ENCODE measurements around the gene KCNA2.

Gene KCNA2

DNA sequence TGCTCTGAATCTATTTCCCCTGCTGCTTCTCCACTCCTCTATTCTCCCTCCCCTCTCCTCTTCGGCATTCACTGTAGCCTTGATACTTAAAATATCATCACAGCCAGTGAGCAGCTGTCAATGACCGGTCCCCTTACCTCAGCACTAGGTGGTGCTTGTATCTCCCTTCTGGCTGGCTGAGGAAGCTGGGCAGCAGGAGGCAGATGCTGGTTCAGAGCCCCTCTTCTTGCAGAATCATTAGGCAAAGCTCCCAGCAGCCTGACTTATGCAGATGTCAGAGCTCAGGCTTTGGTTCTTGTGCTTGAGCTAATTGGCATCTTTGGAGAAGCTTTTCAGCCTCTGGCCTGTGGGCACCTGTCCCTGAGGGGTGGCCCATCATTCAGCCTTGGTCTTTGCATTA is 31.9 kb upstream of the KCNA2 start:
- Histone ChIP-seq H3F3A (ENCODE audit: control insufficient read depth, insufficient read depth) (no peaks in the 10 kb centered on the region), H3K27ac (ENCODE audit: low read depth, low read length) (no peak overlapping the region), H4K20me1 (ENCODE audit: control insufficient read depth, insufficient read depth, low read depth, low read length) (no peaks in the 10 kb centered on the region), H3K27me3 (ENCODE audit: control insufficient read depth, low read length) (no peaks in the 10 kb centered on the region), H3K4me2 (ENCODE audit: low read length) (no peak overlapping the region), H3K4me3 (ENCODE audit: low read length) (no peak overlapping the region), H3K4me1 (ENCODE audit: control insufficient read depth, low read length) (peaks cover 28% of the 10 kb centered on the region), H3K9me2 (replicated peaks; ENCODE audit: control insufficient read depth, low read length) (no peaks in the 10 kb centered on the region), H3K9me3 (ENCODE audit: control insufficient read depth, insufficient read depth, low read length) (no peaks in the 10 kb centered on the region), H3K79me2 (ENCODE audit: control insufficient read depth, low read length) (no peaks in the 10 kb centered on the region), H3K36me3 (ENCODE audit: control insufficient read depth, low read length) (no peaks in the 10 kb centered on the region)
- no peak for TF ChIP-seq EZH2phosphoT487 (IDR thresholded peaks at IDR 0.05; ENCODE audit: borderline replicate concordance, low read length)
- TF ChIP-seq, protein P1, sequence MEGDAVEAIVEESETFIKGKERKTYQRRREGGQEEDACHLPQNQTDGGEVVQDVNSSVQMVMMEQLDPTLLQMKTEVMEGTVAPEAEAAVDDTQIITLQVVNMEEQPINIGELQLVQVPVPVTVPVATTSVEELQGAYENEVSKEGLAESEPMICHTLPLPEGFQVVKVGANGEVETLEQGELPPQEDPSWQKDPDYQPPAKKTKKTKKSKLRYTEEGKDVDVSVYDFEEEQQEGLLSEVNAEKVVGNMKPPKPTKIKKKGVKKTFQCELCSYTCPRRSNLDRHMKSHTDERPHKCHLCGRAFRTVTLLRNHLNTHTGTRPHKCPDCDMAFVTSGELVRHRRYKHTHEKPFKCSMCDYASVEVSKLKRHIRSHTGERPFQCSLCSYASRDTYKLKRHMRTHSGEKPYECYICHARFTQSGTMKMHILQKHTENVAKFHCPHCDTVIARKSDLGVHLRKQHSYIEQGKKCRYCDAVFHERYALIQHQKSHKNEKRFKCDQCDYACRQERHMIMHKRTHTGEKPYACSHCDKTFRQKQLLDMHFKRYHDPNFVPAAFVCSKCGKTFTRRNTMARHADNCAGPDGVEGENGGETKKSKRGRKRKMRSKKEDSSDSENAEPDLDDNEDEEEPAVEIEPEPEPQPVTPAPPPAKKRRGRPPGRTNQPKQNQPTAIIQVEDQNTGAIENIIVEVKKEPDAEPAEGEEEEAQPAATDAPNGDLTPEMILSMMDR (IDR thresholded peaks at IDR 0.05; ENCODE audit: low read depth, low read length, poor library complexity, severe bottlenecking), result no peak

DNA sequence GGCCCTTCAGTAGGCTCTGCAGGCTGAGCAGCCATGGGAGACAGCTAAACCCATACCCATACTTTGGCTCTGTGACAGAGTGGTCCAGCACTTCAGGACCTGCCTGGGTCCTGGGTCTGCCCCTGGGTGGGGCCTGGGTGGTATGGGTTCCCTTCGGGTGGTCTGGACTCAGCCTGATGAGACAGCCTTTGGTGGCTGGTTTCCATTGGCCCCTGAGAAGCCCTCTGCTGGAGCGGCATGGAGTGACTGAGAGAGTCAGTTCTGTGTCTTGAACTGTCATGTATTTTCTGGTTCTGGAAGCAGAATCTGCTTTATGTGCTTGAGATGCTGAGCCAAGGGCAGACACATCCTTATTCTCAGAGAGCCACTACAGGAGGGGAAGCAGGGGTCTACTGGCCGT is 31.3 kb upstream of the KCNA2 start:
- H3K27ac ChIP-seq (ENCODE audit: low read depth, low read length), result no peak overlapping the region
- no peaks in the 10 kb centered on the region for H4K20me1 ChIP-seq (ENCODE audit: control insufficient read depth, insufficient read depth, low read depth, low read length)
- H3F3A ChIP-seq (ENCODE audit: control insufficient read depth, insufficient read depth), result no peaks in the 10 kb centered on the region
- TF ChIP-seq, protein P1 (IDR thresholded peaks at IDR 0.05; ENCODE audit: low read depth, low read length, poor library complexity, severe bottlenecking), result no peak
- TF ChIP-seq EZH2phosphoT487 (IDR thresholded peaks at IDR 0.05; ENCODE audit: borderline replicate concordance, low read length), result no peak
- H3K79me2 ChIP-seq (ENCODE audit: control insufficient read depth, low read length), result no peaks in the 10 kb centered on the region
- no peaks in the 10 kb centered on the region for H3K9me3 ChIP-seq (ENCODE audit: control insufficient read depth, insufficient read depth, low read length)
- H3K36me3 ChIP-seq (ENCODE audit: control insufficient read depth, low read length), result no peaks in the 10 kb centered on the region
- H3K27me3 ChIP-seq (ENCODE audit: control insufficient read depth, low read length), result no peaks in the 10 kb centered on the region
- no peaks in the 10 kb centered on the region for H3K9me2 ChIP-seq (replicated peaks; ENCODE audit: control insufficient read depth, low read length)
- H3K4me3 ChIP-seq (ENCODE audit: low read length), result no peak overlapping the region
- H3K4me1 ChIP-seq (ENCODE audit: control insufficient read depth, low read length), result peaks cover 28% of the 10 kb centered on the region
- no peak overlapping the region for H3K4me2 ChIP-seq (ENCODE audit: low read length)

DNA sequence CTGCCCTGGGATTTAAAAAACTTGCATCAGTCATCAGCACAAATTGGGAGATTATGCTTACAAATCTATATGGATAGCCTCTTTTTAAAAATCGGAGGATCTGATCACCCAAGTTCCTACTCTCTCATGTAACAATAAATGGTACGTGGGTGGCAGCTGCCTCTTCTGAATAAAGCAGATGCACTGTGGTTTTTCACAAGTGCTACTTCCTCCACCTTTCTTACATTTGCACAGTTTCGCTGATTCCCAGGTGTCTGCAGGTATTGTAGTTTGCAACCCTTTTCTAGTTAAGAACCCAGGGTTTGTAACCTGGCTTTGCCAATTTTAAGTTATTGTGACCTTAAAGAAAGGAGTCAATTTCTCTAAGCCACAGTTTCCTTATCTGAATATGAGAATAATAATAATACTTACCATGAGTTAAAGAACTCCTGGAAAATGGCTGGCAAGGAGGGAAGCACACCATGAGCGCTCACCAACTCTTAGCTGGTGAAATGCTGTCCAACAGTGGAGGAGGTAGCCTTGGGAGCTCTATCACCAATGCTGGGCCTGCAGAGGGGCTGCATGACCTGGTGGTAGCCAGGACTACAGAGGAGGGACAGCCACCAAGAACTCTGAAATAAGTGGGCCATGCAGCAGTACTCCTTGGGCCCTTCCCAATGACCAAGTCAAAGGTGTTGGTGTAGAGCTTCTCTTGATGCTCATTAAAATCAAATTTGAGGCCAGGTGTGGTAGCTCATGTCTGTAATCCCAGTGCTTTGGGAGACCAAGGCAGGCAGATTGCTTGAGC is 30.2 kb upstream of the KCNA2 start:
- no peaks in the 10 kb centered on the region for H3K9me2 ChIP-seq (replicated peaks; ENCODE audit: control insufficient read depth, low read length)
- H3K4me3 ChIP-seq (ENCODE audit: low read length), result peak overlapping the region; percentile 5; the same call in 1 of the 2 replicates
- H3K27me3 ChIP-seq (ENCODE audit: control insufficient read depth, low read length), result no peaks in the 10 kb centered on the region
- no peaks in the 10 kb centered on the region for H3K9me3 ChIP-seq (ENCODE audit: control insufficient read depth, insufficient read depth, low read length)
- no peak for TF ChIP-seq EZH2phosphoT487 (IDR thresholded peaks at IDR 0.05; ENCODE audit: borderline replicate concordance, low read length)
- TF ChIP-seq, protein P1 (IDR thresholded peaks at IDR 0.05; ENCODE audit: low read depth, low read length, poor library complexity, severe bottlenecking), result no peak
- peaks cover 36% of the 10 kb centered on the region for H3K4me1 ChIP-seq (ENCODE audit: control insufficient read depth, low read length)
- no peaks in the 10 kb centered on the region for H3F3A ChIP-seq (ENCODE audit: control insufficient read depth, insufficient read depth)
- no peaks in the 10 kb centered on the region for H3K79me2 ChIP-seq (ENCODE audit: control insufficient read depth, low read length)
- H3K4me2 ChIP-seq (ENCODE audit: low read length), result peak overlapping the region; percentile 46
- H3K36me3 ChIP-seq (ENCODE audit: control insufficient read depth, low read length), result no peaks in the 10 kb centered on the region
- no peaks in the 10 kb centered on the region for H4K20me1 ChIP-seq (ENCODE audit: control insufficient read depth, insufficient read depth, low read depth, low read length)
- no peak overlapping the region for H3K27ac ChIP-seq (ENCODE audit: low read depth, low read length)

Data from DOHH2 (cell line).